HCT116 (cell line): ENCODE results near the gene FBXL5. TPM values are rescaled to one million over a fixed set of nuclear protein-coding genes. Genes with fewer than 3 reads are reported as not detected.

Experiments used
- ATAC-seq: fragments of 200-7000 bp; cut with Tn5 transposase; 2 replicates; pipeline ENCODE4 v1.9.1; 2020; ENCODE audit warnings: mild to moderate bottlenecking, moderate library complexity
- BruUV-seq: library from RNA; stranded (reverse); fragments of 400-500 nt; replicated peaks from 2 replicates; lab custom pipeline; 2021; lab: Mats Ljungman, UMichigan
- CTCF ChIA-PET: fragments of 300-600 bp; sonication (Branson Sonifier 250); formaldehyde crosslinking; loops from one replicate; lab custom pipeline; 2021; ENCODE audit warnings: antibody characterized with exemption; lab: Charles Lee
- POLR2A ChIA-PET: fragments of 300-600, 350-600 bp; sonication (Branson Sonifier 250); formaldehyde crosslinking; loops from one replicate; lab custom pipeline; 2021; ENCODE audit warnings: antibody characterized with exemption; lab: Charles Lee
- RAD21 ChIA-PET, 2 experiments: fragments of 300-600 bp; sonication (Branson Sonifier 250); formaldehyde crosslinking; loops; one replicate each; lab custom pipeline; 2023; ENCODE audit warnings: low total read pairs in 2 of 2; ENCODE audit not compliant: uncharacterized antibody in 2 of 2, unreplicated experiment in 2 of 2, low non-redundant PET in 1 of 2; lab: Charles Lee
- DNase-seq: peaks from one replicate; pipeline ENCODE4 v3.0.0-alpha.2; 2010; ENCODE audit warnings: low read depth, low spot score
- H2AFZ ChIP-seq: fragments of 200-600 bp; shearing (Covaris generic), sonication (generic); 2 replicates; pipeline ENCODE4 v1.6.1; 2017; ENCODE audit warnings: low read depth, mixed run types, mixed read lengths, antibody characterized with exemption, low read length; ENCODE audit not compliant: poor library complexity, severe bottlenecking
- H3K27ac ChIP-seq: 2 replicates; pipeline ENCODE4 v1.5.1; 2012; ENCODE audit warnings: low read depth, low read length
- H3K27me3 ChIP-seq: fragments of 200-600 bp; sonication (generic); 2 replicates; pipeline ENCODE4 v1.6.1; 2016; ENCODE audit warnings: mixed run types, low read length, mixed read lengths; ENCODE audit not compliant: insufficient read depth
- H3K36me3 ChIP-seq, 2 experiments: fragments of 200-500 bp in 1 of 2; fragments of 200-600 bp in 1 of 2; sonication (Bioruptor generic) in 1 of 2; sonication (generic) in 1 of 2; 2 replicates each; pipeline versions ENCODE4 v1.5.1 to v1.6.1; 2014 to 2016; ENCODE audit warnings: low read length in 2 of 2, inconsistent platforms in 1 of 2, mixed read lengths in 1 of 2, mixed run types in 1 of 2; ENCODE audit not compliant: insufficient read depth in 2 of 2, control insufficient read depth in 1 of 2
- H3K4me1 ChIP-seq, 2 experiments: fragments of 200-600 bp in 1 of 2; sonication (generic) in 1 of 2; 2 replicates each; pipeline versions ENCODE4 v1.5.1 to v1.6.1; 2012 to 2017; ENCODE audit warnings: low read length in 2 of 2, inconsistent platforms in 1 of 2, mild to moderate bottlenecking in 1 of 2, mixed read lengths in 1 of 2, mixed run types in 1 of 2, moderate library complexity in 1 of 2; ENCODE audit not compliant: insufficient read depth in 2 of 2, control insufficient read depth in 1 of 2
- H3K4me2 ChIP-seq: fragments of 200-600 bp; sonication (generic); 2 replicates; pipeline ENCODE4 v1.6.1; 2017; ENCODE audit warnings: mixed run types, low read length, mixed read lengths
- H3K4me3 ChIP-seq, 2 experiments: fragments of 200-600 bp in 1 of 2; sonication (generic) in 1 of 2; replicated peaks in 1 of 2; 2 replicates each; pipeline ENCODE4 v1.5.1; 2011 to 2016; ENCODE audit warnings: low read length in 2 of 2, control low read depth in 1 of 2, low read depth in 1 of 2, mild to moderate bottlenecking in 1 of 2, mixed read lengths in 1 of 2, mixed run types in 1 of 2
- H3K79me2 ChIP-seq: fragments of 200-600 bp; sonication (generic); 2 replicates; pipeline ENCODE4 v1.6.1; 2017; ENCODE audit warnings: mild to moderate bottlenecking, mixed run types, low read length, moderate library complexity, mixed read lengths; ENCODE audit not compliant: insufficient read depth
- H3K9ac ChIP-seq: fragments of 200-600 bp; sonication (generic); 2 replicates; pipeline ENCODE4 v1.6.1; 2016; ENCODE audit warnings: low read length, mixed read lengths
- H3K9me2 ChIP-seq: fragments of 200-600 bp; sonication (generic), shearing (Covaris generic); 2 replicates; pipeline ENCODE4 v1.6.1; 2017; ENCODE audit warnings: mixed run types, mild to moderate bottlenecking, moderate library complexity; ENCODE audit not compliant: insufficient read depth
- H3K9me3 ChIP-seq, 2 experiments: fragments of 200-500 bp in 1 of 2; fragments of 200-600 bp in 1 of 2; sonication (Bioruptor generic) in 1 of 2; sonication (generic) in 1 of 2; 2 replicates each; pipeline ENCODE4 v1.6.1; 2014 to 2017; ENCODE audit warnings: low read length in 2 of 2, mixed read lengths in 2 of 2, inconsistent platforms in 1 of 2, low read depth in 1 of 2, mild to moderate bottlenecking in 1 of 2, mixed run types in 1 of 2, moderate library complexity in 1 of 2; ENCODE audit not compliant: control insufficient read depth in 1 of 2, insufficient read depth in 1 of 2
- H4K20me1 ChIP-seq: fragments of 200-600 bp; sonication (generic), shearing (Covaris generic); 2 replicates; pipeline ENCODE4 v1.6.1; 2017; ENCODE audit warnings: mixed run types, mild to moderate bottlenecking, moderate library complexity; ENCODE audit not compliant: insufficient read depth
- ATF3 ChIP-seq: IDR thresholded peaks from 2 replicates; pipeline ENCODE4 v1.6.1; 2012
- CBX3 ChIP-seq: IDR thresholded peaks from 2 replicates; pipeline ENCODE4 v1.6.1; 2012; ENCODE audit warnings: low read depth
- CEBPB ChIP-seq: IDR thresholded peaks from 2 replicates; pipeline ENCODE4 v1.6.1; 2012; ENCODE audit warnings: low read depth
- CTCF ChIP-seq, 3 experiments: fragments of 200-600 bp in 1 of 3; sonication (generic) in 1 of 3; IDR thresholded peaks in 2 of 3; conservative IDR thresholded peaks in 1 of 3; 2 replicates each; pipeline ENCODE4 v1.5.1; 2012 to 2017; ENCODE audit warnings: low read depth in 2 of 3, low read length in 2 of 3, antibody characterized with exemption in 1 of 3, borderline replicate concordance in 1 of 3, control low read depth in 1 of 3, mild to moderate bottlenecking in 1 of 3, mixed read lengths in 1 of 3, mixed run types in 1 of 3, moderate library complexity in 1 of 3; ENCODE audit not compliant: insufficient read depth in 1 of 3
- EGR1 ChIP-seq: IDR thresholded peaks from 2 replicates; pipeline ENCODE4 v1.6.1; 2012; ENCODE audit warnings: low read depth
- EZH2 ChIP-seq: fragments of 200-600 bp; sonication (generic); IDR thresholded peaks from 2 replicates; pipeline ENCODE4 v1.6.1; 2017; ENCODE audit warnings: antibody characterized with exemption, mixed run types
- EZH2phosphoT487 ChIP-seq: fragments of 200-600 bp; IDR thresholded peaks from 2 replicates; pipeline ENCODE4 v1.6.1; 2018; ENCODE audit warnings: antibody characterized with exemption, borderline replicate concordance
- JUND ChIP-seq: IDR thresholded peaks from 2 replicates; pipeline ENCODE4 v1.6.1; 2012
- MAX ChIP-seq: IDR thresholded peaks from 2 replicates; pipeline ENCODE4 v1.6.1; 2012
- POLR2AphosphoS5 ChIP-seq: IDR thresholded peaks from 2 replicates; pipeline ENCODE4 v1.6.1; 2011; ENCODE audit warnings: mild to moderate bottlenecking, low read depth, low read length, moderate library complexity
- RAD21 ChIP-seq: IDR thresholded peaks from 2 replicates; pipeline ENCODE4 v1.6.1; 2012; ENCODE audit warnings: low read depth, mild to moderate bottlenecking
- REST ChIP-seq: IDR thresholded peaks from 2 replicates; pipeline ENCODE4 v1.6.1; 2012; ENCODE audit warnings: low read depth
- SIN3A ChIP-seq: IDR thresholded peaks from 2 replicates; pipeline ENCODE4 v1.6.1; 2012; ENCODE audit warnings: low read depth
- SP1 ChIP-seq: IDR thresholded peaks from 2 replicates; pipeline ENCODE4 v1.6.1; 2012; ENCODE audit warnings: low read depth
- SRF ChIP-seq: IDR thresholded peaks from 2 replicates; pipeline ENCODE4 v1.6.1; 2012; ENCODE audit warnings: low read depth
- YY1 ChIP-seq: IDR thresholded peaks from 2 replicates; pipeline ENCODE4 v1.6.1; 2011; ENCODE audit warnings: low read length, low read depth, moderate library complexity, mild to moderate bottlenecking; ENCODE audit not compliant: insufficient replicate concordance; ENCODE audit errors: extremely low read depth
- ZBTB33 ChIP-seq: IDR thresholded peaks from 2 replicates; pipeline ENCODE4 v1.6.1; 2011; ENCODE audit warnings: mild to moderate bottlenecking, low read length, moderate library complexity; ENCODE audit not compliant: insufficient replicate concordance; ENCODE audit errors: extremely low read depth
- ZFX ChIP-seq: fragments of 450-650 bp; IDR thresholded peaks from 2 replicates; pipeline ENCODE4 v1.6.1; 2017
- intact Hi-C: fragments of 100-400 bp; cut with micrococcal nuclease; formaldehyde crosslinking; loops from 2 replicates; pipeline ENCODE4 v1.10.0; 2022
- total RNA-seq: library from RNA; stranded (reverse); gene quantifications from one replicate; pipeline ENCODE4 v1.2.1, GENCODE V29; 2021; ENCODE audit not compliant: unreplicated experiment

Gene FBXL5
- total RNA-seq, 1 experiment from 2014 or later: 20.6 TPM

GRCh38 chr4:15695729-15696128, 40.6 kb upstream of the FBXL5 start:
- H3K9me3 ChIP-seq: no peaks in the 10 kb centered on the region
- ChIA-PET POLR2A (no interaction called here), CTCF (interaction anchor here (1.2 kb wide), 2 partner anchors 14 to 20 kb away, joined by 3 read pairs; partner anchors contain the start of gene FAM200B), RAD21 (no interaction called here)
- peaks cover 2 to 37% of the 10 kb centered on the region in 2 experiments for H3K4me1 ChIP-seq
- H3K27me3 ChIP-seq: no peaks in the 10 kb centered on the region
- no peaks in the 10 kb centered on the region for H3K9me2 ChIP-seq
- H3K27ac ChIP-seq: no peak overlapping the region
- BruUV-seq: no TSS peak
- intact Hi-C loops: loop anchor here (10.0 kb wide), 1 partner anchor 199 kb away; no protein-coding TSS in a partner anchor
- DNase-seq (no peak), ATAC-seq (peak; percentile 2; the same call in 1 of the 2 replicates)
- H3K4me2 ChIP-seq: peak overlapping the region; percentile 43
- H3K4me3 ChIP-seq: no peak overlapping the region
- H3K79me2 ChIP-seq: no peaks in the 10 kb centered on the region
- H4K20me1 ChIP-seq: no peaks in the 10 kb centered on the region
- TF ChIP-seq EZH2phosphoT487 (no peak), CTCF (IDR thresholded peaks at IDR 0.05 in 2 of 3, conservative IDR thresholded peaks at IDR 0.05 in 1 of 3; ENCODE audit: borderline replicate concordance in 1 of 3, insufficient read depth in 1 of 3, low read depth in 2 of 3, low read length in 2 of 3) (no peak), POLR2AphosphoS5 (no peak), JUND (no peak), EGR1 (no peak), MAX (no peak), RAD21 (no peak), SP1 (no peak), SIN3A (no peak), ZBTB33 (no peak), EZH2 (no peak), SRF (no peak), ZFX (no peak), CBX3 (no peak), ATF3 (no peak), CEBPB (no peak), YY1 (no peak), REST (no peak)
- no peak overlapping the region for H3K9ac ChIP-seq
- H2AFZ ChIP-seq: no peak overlapping the region
- H3K36me3 ChIP-seq: no peaks in the 10 kb centered on the region
